HFFc6 (cell line): Measurements from ENCODE around the gene GAPT. TPM values are rescaled to one million over a fixed set of nuclear protein-coding genes. Genes with fewer than 3 reads are reported as not detected.
"Not testable (repeated sequence)": the region's sequence is repeated elsewhere in the genome, so short reads cannot be mapped to it uniquely, and the experiment has no call there.

ENCODE experiments used
- DNase-seq: peaks from one replicate; pipeline ENCODE4 v3.0.0-alpha.2; 2018
- H3K27ac Mint-ChIP-seq: 2 replicates; pipeline ENCODE4 v1.8.0; 2020; ENCODE audit warnings: mild to moderate bottlenecking, mixed read lengths
- H3K27me3 Mint-ChIP-seq: 2 replicates; pipeline ENCODE4 v1.8.0; 2021; ENCODE audit warnings: mild to moderate bottlenecking, moderate library complexity, mixed read lengths; ENCODE audit not compliant: insufficient read depth
- H3K36me3 Mint-ChIP-seq: 2 replicates; pipeline ENCODE4 v1.8.0; 2021; ENCODE audit warnings: low read depth, mixed read lengths
- H3K4me1 Mint-ChIP-seq: 2 replicates; pipeline ENCODE4 v1.8.0; 2020; ENCODE audit warnings: low read depth, mixed read lengths
- H3K4me3 Mint-ChIP-seq: 2 replicates; pipeline ENCODE4 v1.8.0; 2020; ENCODE audit warnings: mild to moderate bottlenecking, moderate library complexity, mixed read lengths
- H3K9me3 Mint-ChIP-seq: 2 replicates; pipeline ENCODE4 v1.8.0; 2020; ENCODE audit warnings: mild to moderate bottlenecking, mixed read lengths
- CTCF ChIP-seq: fragments of 200-600 bp; sonication (generic); IDR thresholded peaks from 2 replicates; pipeline ENCODE4 v1.5.0; 2021; ENCODE audit warnings: antibody characterized with exemption, mild to moderate bottlenecking
- total RNA-seq, 6 experiments: library from RNA; stranded (reverse); fragmentation: NEBNext Ultra II Directional; extraction: Animal tissue kit (Norgen Biotek cat#: 25700); gene quantifications; 2 replicates in 1 of 6; 3 replicates in 5 of 6; pipeline ENCODE4 v1.2.3, GENCODE V29; 2021

The GAPT gene
- total RNA-seq, 6 experiments from 2014 or later: not detected

- no peak overlapping the region for H3K27ac Mint-ChIP-seq
- H3K4me1 Mint-ChIP-seq: no peaks in the 10 kb centered on the region
- TF ChIP-seq CTCF: no peak
- H3K9me3 Mint-ChIP-seq: no peaks in the 10 kb centered on the region; the same call in 1 of the 2 replicates
- no peak overlapping the region for H3K4me3 Mint-ChIP-seq
- no peaks in the 10 kb centered on the region for H3K36me3 Mint-ChIP-seq
- no peak for DNase-seq
- no peaks in the 10 kb centered on the region; the same call in 1 of the 2 replicates for H3K27me3 Mint-ChIP-seq
Measured at GRCh38 chr5:58517198-58517597, 26.0 kb downstream of the GAPT start.

- no peaks in the 10 kb centered on the region for H3K9me3 Mint-ChIP-seq
- DNase-seq: no peak
- no peak overlapping the region for H3K27ac Mint-ChIP-seq
- no peak for TF ChIP-seq CTCF
- no peaks in the 10 kb centered on the region for H3K4me1 Mint-ChIP-seq
- no peaks in the 10 kb centered on the region; the same call in 1 of the 2 replicates for H3K27me3 Mint-ChIP-seq
- no peak overlapping the region for H3K4me3 Mint-ChIP-seq
- no peaks in the 10 kb centered on the region for H3K36me3 Mint-ChIP-seq
Measured at GRCh38 chr5:58523956-58524355, 32.7 kb downstream of the GAPT start.

GRCh38 chr5:58524571-58524970 is 33.3 kb downstream of the GAPT start:
- Mint-ChIP-seq H3K27me3 (no peaks in the 10 kb centered on the region; the same call in 1 of the 2 replicates), H3K9me3 (no peaks in the 10 kb centered on the region), H3K27ac (no peak overlapping the region), H3K4me1 (no peaks in the 10 kb centered on the region), H3K4me3 (no peak overlapping the region), H3K36me3 (no peaks in the 10 kb centered on the region)
- no peak for DNase-seq
- no peak for TF ChIP-seq CTCF

- Mint-ChIP-seq H3K36me3 (no peaks in the 10 kb centered on the region), H3K27ac (no peak overlapping the region), H3K4me1 (no peaks in the 10 kb centered on the region), H3K9me3 (no peaks in the 10 kb centered on the region), H3K27me3 (no peaks in the 10 kb centered on the region; the same call in 1 of the 2 replicates), H3K4me3 (no peak overlapping the region)
- no peak for DNase-seq
- no peak for TF ChIP-seq CTCF
Measured at GRCh38 chr5:58530942-58531490, 39.8 kb downstream of the GAPT start.

GRCh38 chr5:58541935-58542334 is 50.7 kb downstream of the GAPT start:
- not testable (repeated sequence) for H3K9me3 Mint-ChIP-seq, H3K36me3 Mint-ChIP-seq, DNase-seq, H3K4me3 Mint-ChIP-seq, H3K27me3 Mint-ChIP-seq, H3K27ac Mint-ChIP-seq, H3K4me1 Mint-ChIP-seq

- Mint-ChIP-seq H3K27ac (no peak overlapping the region), H3K4me3 (no peak overlapping the region), H3K4me1 (no peaks in the 10 kb centered on the region), H3K36me3 (no peaks in the 10 kb centered on the region), H3K9me3 (peaks cover 4% of the 10 kb centered on the region; the same call in 1 of the 2 replicates), H3K27me3 (no peaks in the 10 kb centered on the region)
- no peak for TF ChIP-seq CTCF
- DNase-seq: no peak
Measured at GRCh38 chr5:58542709-58543108, 51.5 kb downstream of the GAPT start.
